Erythroblast (primary cell): ENCODE results near the gene TYMP.

Source experiments
- GATA1 ChIP-seq: IDR thresholded peaks from 2 replicates; pipeline ENCODE4 v1.6.1; 2011; ENCODE audit warnings: low read depth, mild to moderate bottlenecking, control low read depth, low read length, moderate library complexity
- POLR2A ChIP-seq: IDR thresholded peaks from 2 replicates; pipeline ENCODE4 v1.6.1; 2011; ENCODE audit warnings: mild to moderate bottlenecking, low read length

- TF ChIP-seq POLR2A (no peak), GATA1 (no peak)
Observed at GRCh38 chr22:50497093-50497492, 32.7 kb downstream of the TYMP start.
